GM11168 (cell line): ENCODE data around the gene CNRIP1.

ENCODE experiments used
- in situ Hi-C: fragments of 300-500 bp; cut with MboI; formaldehyde crosslinking; loops from one replicate; pipeline ENCODE4 v1.12.0; 2022; ENCODE audit warnings: low sequenced_read_pairs; ENCODE audit not compliant: unreplicated experiment

Gene CNRIP1

DNA sequence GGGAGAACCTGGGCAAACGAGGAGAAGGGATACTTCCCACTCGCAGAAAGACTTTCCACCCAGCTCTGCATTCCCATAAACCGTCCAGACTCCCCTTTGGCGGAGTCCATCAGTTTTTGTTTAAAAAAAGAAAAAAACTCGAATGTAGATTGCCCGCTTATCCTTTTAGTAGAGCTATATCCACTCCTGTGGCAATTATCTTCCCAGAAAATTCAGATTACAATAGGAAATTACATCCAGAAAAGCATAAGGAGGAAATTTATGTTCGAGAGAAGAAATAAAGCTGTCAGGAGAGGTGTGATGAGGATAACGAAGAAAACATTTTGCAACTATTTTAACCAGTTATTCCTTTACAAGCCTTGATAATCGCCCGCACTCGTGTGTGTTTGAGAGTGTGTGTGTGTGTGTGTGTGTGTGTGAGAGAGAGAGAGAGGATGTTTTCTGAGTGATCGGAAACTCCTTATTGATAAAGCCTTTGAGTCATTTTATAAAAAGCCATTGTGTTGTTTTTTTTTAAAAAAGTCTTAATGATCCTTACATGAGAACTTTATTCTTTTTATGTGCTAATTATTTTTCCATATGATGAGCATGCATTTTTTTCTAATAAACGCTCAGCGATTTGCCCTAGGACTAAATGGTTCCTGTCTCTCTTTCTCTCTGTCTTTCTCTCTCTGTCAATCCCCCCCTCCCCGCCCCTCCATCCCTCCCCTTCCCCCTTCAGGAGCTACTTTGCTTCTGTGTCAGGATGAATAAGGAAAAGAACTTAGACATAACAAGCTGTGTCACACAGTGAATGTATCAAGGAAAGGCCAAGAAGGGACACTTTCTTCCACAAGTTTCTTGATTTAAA lies 66.3 kb downstream of the CNRIP1 start:
- in situ Hi-C loops = no loop called here

DNA sequence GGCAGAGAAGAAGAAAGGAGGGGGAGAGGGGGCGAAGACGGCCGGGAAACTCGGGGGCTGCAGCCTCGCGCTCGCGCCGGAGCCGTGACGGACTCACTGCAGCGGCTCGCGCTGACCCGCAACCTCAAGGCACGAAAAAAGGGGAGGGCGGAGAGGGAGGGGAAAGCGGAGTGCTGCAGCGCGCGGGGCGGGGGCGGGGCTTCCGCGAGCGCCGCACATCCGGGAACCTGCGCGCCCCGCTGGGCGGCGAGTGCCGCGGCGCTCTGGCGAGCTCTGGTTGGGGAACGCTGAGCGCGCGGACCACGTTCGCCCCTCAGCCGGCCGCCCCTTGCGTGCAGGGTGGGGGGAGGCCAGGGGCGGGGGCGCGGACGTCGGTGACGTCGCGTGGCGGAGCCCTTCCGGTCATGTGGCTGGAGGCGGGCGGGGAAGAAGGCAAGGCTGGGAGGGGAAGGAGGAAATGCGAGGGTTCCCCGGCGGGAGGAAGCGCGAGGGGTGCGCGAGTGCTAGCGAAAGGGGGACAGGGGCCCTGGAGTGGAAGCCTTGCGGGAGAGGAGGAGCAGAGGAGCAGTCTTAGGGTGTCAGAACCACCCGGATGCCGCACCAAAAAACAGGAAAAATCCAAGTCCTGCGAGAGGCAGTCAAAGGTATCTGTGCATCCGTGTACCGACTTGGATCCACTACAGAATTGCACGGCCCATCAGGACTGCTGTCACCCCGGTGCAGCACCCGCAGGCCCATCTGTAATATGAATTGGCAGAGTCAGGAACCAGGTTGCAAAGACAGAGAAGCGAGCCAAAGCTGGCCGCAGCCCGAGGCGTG lies 67.1 kb downstream of the CNRIP1 start, which contains the start of gene PPP3R1:
Gene PPP3R1 (minus strand): TSS at position 133 of the 819 bp plus-strand sequence. CDS start 405 bp downstream, outside the sequence.
- in situ Hi-C loops = no loop called here

GRCh38 chr2:68251855-68252399 lies 67.8 kb downstream of the CNRIP1 start:
- in situ Hi-C loops = no loop called here

DNA sequence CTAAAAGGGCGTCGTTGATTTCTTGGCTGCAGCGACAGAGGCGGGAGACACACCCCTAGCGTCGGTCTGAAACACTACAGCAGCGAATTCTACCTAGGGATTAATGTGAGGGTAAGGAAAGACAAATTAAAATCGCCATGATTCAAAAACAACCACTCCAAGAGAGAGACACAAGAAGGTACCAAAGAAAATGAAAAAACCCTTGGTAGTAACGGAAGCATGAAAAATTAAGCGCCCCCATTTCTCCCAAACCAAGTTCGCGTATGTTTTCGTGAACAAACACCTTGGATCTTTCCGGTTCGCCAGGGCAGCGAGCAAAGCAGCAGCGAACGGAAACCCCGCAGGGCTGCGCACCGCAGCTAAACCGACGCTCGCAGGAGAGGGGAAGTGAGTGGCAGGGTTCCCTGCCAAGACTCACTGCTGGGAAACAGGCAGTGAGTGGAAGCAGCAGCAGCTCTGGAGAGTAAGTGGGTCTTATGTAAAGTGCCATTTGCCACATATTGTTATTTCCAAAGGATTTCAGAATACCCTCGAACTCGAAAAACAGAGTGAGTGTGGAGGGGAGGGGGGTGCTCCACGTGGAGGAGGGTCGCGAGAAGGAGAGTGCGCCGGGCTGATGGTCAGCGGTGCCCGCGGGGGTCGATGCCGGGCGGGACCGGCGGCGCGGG lies 68.4 kb downstream of the CNRIP1 start:
- in situ Hi-C loops = no loop called here

- in situ Hi-C loops = no loop called here
These were observed 69.0 kb downstream of the CNRIP1 start for GRCh38 chr2:68250652-68251186.

GRCh38 chr2:68250196-68250595 lies 69.6 kb downstream of the CNRIP1 start:
- in situ Hi-C loops = no loop called here

GRCh38 chr2:68248806-68249205 lies 70.9 kb downstream of the CNRIP1 start:
- in situ Hi-C loops = no loop called here

DNA sequence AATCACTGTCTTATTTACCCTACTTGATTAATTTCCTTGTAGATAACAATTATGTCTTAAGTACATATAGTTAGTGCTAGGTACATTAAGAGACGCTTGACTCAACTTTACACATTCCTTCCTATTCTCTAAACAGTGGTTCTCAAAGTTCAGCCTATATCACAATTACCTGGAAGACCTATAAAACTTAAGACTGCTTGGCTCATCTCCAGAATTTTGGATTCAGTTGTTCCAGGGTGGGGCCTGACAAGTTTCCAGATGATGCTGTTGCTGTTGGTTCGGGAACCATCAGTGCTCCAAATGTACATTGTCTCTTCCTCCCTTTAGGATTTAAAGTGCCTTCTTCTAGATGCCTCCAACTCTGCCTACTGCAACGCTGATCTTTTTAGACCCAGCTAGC lies 71.4 kb downstream of the CNRIP1 start:
- in situ Hi-C loops = no loop called here

DNA sequence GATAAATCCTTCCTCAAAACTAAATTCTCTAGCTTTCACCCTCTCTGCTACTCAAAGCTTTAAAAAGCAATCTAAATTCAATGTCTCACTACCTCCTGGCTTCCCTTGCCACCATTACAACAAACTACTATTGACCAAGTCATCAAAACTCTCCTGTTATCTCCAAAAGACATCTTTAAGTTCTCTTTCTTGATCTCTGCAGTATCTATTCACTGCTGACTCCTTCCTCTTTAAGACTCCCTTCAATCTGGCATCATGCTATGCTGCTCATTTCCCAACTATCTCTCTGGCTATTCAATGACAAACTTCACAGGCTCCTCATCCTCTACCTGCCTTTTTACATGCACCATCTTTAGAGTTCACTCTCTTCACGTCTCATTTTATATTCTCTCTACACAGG lies 73.4 kb downstream of the CNRIP1 start:
- in situ Hi-C loops = no loop called here

DNA sequence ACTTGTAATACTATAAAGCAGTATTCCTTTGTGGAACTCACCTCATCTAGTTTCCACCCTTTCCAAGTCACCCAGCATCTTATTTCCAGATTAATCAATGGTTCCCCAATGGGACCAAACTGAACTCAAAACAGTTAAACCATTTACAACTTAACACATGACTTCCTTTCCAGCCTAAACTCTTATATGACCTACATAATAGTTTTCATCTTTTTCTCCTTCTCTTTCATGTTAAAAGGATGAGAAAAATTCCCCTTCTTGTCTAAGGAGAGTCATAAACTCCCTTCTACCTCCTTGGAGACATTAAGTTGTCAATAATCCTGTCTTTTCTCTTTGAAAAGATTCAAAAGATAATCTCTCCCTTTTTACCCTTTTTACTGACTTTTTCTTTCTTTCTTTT lies 74.1 kb downstream of the CNRIP1 start:
- in situ Hi-C loops = no loop called here

- in situ Hi-C loops = no loop called here
These were observed 74.7 kb downstream of the CNRIP1 start for GRCh38 chr2:68245066-68245465.

DNA sequence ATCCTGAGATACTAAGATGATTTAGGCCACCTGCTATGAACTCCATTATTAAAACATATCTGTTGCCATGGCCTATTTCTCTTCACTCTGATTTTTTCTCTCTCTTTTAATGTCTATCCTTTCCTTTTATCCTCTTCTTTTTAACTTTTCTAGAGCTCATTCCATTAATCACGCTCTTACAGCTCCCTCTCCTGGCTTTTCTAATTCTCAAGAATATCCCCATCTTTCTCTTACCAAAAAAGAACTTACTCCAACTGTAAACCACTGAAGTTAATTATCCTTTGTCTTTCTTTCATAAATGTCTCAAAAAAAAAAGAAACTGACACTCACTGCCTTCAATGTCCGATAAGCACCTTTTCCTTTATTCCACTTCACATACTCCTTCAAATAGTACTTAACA lies 75.3 kb downstream of the CNRIP1 start:
- in situ Hi-C loops = no loop called here
